ENCODE data around the gene LRRC27. TPM values are rescaled to one million over a fixed set of nuclear protein-coding genes. Genes with fewer than 3 reads are reported as not detected.

The LRRC27 gene
- total RNA-seq, 1 donor from 2014 or later, result 3.8 TPM

GRCh38 chr10:132427939-132428367, 96.0 kb downstream of the LRRC27 start:
- intact Hi-C loops (cut with DNase I), result no loop called here

GRCh38 chr10:132428486-132428995, 96.5 kb downstream of the LRRC27 start:
- DNase-seq (ENCODE audit: low spot score), result no peak

More at GRCh38 chr10:132427939-132428367, 96.0 kb downstream of the LRRC27 start:
- no peak for DNase-seq (ENCODE audit: low spot score)

More at GRCh38 chr10:132428486-132428995, 96.5 kb downstream of the LRRC27 start:
- intact Hi-C loops (cut with DNase I), result no loop called here

Other genes starting within 250 kb of the LRRC27 start
- 55.4 TPM for gene DPYSL4, start 145.2 kb upstream of the LRRC27 start, total RNA-seq
- gene STK32C, start 24.2 kb upstream of the LRRC27 start, total RNA-seq, result 5.9 TPM
- gene PWWP2B, start 65.0 kb downstream of the LRRC27 start, total RNA-seq, result 14.3 TPM
- 121 TPM for gene INPP5A, start 205.6 kb downstream of the LRRC27 start, total RNA-seq